GM20000 (cell line): ENCODE data around the gene PKD1.
"Not testable (repeated sequence)": the region's sequence is repeated elsewhere in the genome, so short reads cannot be mapped to it uniquely, and the experiment has no call there.

Experiments
- DNase-seq: peaks from one replicate; pipeline ENCODE4 v3.0.0; 2012; ENCODE audit warnings: low spot score
- TF ChIP-seq, protein P1 (sequence below): IDR thresholded peaks from 2 replicates; pipeline ENCODE4 v1.5.1; 2012; ENCODE audit warnings: mild to moderate bottlenecking, control low read depth; ENCODE audit errors: extremely low read depth, missing control alignments

PKD1 gene

DNA sequence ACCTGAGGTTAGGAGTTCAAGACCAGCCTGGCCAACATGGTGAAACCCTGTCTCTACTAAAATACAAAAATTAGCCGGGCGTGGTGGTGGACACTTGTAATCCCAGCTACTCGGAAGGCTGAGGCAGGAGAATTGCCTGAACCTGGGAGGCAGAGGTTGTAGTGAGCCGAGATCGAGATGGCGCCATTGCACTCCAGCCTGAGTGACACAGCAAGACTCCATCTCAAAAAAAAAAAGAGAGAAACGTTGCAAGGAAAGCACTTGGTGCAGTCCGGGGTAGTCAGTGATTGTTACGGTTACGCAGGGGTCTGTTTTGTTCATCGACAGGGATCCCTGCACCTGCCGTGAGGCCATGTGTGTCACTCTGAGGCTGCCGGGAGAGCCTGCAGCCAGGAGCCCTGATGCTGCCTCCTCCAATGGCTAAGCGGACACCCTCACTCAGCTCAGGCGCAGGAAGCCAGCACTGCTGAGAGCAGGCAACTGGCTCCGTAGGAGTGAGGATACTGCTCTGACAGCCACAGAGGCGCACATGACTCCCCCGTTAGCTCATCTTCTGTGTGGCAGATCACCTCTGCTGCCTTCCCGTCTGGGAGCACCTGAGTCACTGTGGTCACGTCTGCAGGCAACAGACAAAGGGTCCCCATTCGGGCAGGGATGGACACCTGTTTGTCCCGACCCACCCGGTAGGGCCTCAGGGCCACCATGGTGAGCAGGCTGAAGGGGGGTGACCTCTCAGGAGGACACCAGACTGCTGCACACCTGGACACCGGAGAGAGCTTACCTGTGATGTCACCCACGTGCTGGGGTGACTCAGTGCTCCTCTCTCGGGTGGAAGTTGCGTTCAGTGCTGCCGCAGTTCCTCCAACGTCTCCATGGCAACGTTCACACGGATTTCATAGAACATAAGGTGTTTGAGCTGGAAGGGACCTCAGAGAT is 7.5 kb upstream of the PKD1 start:
- TF ChIP-seq, protein P1, sequence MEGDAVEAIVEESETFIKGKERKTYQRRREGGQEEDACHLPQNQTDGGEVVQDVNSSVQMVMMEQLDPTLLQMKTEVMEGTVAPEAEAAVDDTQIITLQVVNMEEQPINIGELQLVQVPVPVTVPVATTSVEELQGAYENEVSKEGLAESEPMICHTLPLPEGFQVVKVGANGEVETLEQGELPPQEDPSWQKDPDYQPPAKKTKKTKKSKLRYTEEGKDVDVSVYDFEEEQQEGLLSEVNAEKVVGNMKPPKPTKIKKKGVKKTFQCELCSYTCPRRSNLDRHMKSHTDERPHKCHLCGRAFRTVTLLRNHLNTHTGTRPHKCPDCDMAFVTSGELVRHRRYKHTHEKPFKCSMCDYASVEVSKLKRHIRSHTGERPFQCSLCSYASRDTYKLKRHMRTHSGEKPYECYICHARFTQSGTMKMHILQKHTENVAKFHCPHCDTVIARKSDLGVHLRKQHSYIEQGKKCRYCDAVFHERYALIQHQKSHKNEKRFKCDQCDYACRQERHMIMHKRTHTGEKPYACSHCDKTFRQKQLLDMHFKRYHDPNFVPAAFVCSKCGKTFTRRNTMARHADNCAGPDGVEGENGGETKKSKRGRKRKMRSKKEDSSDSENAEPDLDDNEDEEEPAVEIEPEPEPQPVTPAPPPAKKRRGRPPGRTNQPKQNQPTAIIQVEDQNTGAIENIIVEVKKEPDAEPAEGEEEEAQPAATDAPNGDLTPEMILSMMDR, result no peak
- DNase-seq, result no peak

DNA sequence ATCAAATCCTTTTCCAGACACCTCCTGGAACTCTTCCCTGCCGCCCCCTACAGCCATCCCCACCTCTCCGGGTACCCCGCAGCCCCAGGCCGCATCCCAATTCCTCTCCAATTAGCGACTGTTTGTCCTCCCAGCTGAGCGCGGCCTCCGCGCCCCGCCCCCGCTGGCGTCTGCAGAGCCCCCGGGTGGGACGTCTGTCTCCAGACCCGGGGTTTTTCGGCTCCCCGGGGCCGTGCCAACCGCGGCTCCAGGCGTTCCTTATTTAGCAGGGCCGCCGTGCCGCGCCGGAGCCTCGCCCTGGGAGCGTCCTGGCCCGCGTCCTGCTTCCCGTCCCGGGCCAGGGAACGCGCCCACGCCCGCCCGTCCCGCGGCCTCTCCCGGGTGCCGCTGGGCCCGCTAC is 627 bp downstream of the PKD1 start:
- not testable (repeated sequence) for DNase-seq

DNA sequence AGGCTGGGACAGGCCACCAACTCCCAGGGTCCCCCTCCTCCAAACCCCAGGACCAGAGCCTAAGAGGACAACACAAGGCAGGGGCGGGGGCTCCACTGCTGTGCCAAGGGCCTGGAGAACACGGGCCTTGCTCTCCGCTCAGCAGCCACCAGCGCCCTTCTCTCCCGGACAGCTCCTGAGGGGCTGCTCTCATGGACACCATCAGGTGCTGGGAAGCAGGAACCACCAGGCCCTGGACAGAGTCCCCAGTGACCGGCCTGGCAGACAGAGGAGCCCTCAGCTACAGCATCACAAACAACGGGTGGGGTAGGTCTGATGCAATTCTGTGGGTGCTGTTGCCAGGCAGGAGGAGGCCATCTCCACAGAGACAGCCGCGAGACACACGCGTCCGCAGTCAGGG is 1.9 kb downstream of the PKD1 start:
- not testable (repeated sequence) for DNase-seq

DNA sequence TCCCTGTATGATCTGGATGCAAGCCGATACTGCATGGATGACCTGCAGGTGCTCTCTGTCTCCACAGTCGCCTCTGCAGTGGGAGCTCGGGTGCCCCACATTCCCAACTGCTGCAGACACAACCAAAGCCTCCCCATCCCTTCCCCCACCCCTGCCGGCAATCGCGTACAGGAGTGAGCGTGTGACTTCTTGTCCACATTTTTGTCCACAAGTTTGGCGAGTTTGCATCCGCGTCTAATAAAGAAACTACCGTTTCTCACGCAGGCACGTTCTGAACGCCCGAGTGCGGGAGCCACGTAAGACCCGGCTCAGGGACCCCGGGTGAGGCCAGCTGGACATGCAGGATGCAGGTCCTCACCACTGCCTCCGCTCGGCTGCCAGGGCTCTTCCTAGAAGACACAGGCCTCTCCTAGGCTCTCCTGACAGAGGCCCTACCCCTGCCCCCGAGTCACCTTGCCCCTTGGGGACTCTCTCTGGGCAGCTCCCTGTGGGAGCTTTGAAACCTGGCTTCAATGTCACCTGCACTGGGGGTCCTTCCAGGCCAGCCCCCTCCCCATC is 5.7 kb downstream of the PKD1 start:
- DNase-seq, result not testable (repeated sequence)

DNA sequence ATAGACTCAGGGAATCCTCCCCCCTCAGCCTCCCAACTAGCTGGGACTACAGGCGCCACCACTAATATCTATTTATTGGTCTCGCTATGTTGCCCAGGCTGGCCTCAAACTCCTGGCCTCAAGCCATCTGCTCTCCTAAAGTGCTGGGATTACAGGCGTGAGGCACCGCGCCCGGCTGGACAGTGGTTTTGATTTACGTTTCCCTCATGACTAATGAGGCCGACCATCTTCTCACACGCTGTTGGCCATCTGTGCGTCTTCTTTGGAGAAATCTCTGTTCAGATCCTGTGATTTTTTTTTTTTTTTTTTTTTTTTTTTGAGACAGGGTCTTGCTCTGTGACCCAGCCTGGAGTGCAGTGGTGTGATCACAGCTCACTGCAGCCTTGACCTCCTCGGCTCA is 6.4 kb downstream of the PKD1 start:
- DNase-seq, result not testable (repeated sequence)

DNA sequence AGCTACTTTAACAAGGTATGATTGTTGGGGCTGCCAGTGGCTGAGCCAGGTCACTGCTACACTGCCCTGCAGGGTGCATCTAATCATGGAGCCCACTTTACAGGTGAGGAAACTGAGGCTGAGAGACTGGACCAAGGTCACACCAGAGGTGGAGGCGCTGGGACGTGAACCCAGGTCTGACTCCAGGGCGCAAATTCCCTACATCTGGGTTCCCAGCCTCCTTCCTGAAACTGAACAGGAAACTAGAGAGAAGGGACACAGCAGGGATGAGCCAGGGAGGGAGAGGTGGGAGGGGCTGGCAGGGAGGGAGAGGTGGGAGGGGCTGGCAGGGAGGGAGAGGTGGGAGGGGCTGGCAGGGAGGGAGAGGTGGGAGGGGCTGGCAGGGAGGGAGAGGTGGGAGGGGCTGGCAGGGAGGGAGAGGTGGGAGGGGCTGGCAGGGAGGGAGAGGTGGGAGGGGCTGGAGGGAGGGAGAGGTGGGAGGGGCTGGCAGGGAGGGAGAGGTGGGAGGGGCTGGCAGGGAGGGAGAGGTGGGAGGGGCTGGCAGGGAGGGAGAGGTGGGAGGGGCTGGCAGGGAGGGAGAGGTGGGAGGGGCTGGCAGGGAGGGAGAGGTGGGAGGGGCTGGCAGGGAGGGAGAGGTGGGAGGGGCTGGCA is 7.9 kb downstream of the PKD1 start:
- not testable (repeated sequence) for DNase-seq

DNA sequence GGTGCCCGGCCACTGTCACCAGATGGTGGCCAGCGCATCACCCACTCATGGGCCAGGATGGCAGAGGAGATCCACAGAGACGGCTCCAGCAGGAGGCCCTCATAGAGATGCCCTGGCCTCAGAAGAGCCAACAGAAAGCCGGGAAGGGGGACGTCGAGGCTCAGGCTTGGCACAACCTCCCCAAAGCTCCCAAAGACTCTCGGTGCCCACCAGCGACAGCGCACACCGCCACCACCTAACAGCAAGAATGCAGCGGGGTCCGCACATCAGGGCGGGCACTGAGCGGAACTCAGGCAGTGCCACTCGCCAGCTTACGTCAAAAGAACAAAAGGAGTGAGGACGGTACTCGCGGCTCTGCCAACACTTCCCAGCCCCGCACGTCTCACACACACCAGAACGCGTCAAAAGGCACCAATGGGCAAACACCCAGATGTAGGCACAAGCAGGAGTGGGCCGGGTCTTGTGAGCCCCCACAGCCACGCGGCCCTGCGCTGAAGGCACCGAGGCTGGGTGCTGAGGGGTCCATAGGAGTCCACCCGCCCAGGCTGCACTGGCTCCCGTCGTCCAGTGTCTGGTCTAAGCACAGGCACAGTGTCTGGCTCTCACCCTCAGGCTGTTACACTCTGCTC is 8.7 kb downstream of the PKD1 start:
- not testable (repeated sequence) for DNase-seq

DNA sequence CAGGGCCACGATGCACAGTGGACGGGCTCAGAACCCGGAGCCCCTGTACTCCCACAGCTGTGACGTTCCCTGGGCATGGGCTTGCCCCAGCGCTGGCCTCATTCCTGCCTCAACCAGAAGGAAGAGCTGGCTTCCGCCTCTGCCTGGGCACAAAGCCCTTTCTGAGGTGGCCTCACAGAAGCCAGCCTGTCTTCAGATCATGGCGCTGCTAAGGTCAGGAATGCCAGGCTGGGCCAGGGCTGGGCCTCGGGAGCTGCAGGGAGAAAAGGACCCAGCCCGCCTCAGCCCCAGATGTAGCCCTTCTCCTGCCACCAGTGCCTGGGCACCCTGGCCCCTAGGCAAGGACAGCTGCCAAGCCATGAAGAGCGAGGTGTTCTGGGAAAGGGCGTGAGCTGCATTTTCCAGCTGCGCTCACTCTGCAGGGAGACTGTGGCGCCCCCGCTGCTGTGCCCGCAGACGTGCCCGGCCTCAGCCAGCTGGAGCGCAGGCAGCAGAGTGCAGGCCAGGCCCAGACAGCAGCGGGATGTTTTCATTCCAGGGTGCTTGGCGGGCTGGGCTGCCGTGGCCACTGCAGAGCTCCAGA is 9.4 kb downstream of the PKD1 start:
- DNase-seq, result not testable (repeated sequence)

DNA sequence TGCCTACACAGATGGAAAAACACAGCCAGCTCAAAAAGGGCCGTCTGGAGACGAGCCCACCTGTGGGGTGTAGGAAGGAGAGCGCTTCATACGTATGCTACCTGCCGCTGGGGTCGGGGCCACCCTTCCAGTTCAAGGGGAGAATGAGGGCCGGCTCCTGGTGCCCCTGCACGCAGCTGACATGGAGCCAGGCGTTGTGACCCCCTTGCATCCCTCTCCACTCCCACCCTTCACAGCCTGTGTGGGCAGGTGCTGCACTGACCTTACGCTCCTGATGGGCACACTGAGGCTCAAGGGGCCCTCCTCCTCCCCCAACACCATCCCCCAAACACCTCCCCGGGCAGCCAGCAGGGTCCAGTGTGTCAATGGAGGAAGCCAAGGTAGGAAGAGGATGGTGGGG is 10.1 kb downstream of the PKD1 start:
- DNase-seq, result not testable (repeated sequence)

DNA sequence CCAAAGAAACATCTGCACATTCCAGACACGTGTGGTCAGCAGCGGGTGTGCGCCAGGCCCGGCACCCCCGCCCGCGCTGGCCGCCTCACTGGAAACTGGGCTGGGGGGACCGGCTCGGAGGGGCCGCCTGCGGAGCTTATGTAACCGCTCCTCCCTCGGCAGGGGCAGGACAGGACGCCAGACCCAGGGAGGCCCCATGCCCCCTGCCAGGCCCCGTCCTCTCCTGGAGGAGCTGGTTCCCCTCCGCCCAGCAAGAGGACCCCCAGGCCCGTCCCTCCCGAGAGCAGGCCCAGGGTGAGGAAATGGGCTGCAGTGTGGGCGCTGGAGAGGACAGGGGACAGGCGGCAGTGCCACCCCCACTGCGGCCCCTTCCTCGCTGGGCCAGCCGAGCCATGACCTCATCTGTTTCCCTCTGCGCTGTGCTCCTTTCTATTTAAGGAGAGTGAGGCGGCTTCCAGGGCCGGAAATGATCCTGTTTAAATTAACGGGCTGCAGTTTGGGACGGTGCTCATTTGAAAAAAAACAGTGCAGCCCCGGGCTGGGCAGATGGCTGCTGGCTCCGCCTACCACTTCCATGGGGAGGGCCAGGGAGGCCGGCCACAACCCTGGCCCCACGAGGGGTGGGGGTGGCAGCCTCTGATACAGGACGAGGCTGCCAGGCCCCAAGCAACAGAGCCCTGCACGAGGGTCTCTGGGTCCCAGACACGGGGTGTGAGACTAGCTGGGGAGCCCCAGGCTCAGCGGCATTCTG is 10.8 kb downstream of the PKD1 start:
- not testable (repeated sequence) for DNase-seq

DNA sequence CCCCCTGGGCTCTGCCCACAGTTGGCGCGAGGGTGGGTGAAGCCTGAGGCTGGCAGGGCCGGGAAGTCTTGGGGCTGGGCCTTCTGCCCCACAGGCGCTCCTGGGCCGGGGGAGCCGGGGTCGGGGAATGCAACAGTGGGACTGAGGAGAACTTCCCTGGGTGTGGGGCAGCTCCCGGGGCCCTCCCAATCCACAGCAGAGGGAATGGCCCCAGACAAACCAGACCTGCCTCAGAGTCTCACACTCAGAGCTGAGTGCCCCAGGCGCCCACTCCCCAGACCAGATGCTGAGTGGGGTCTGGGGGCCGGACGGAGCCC is 11.4 kb downstream of the PKD1 start:
- DNase-seq, result not testable (repeated sequence)

DNA sequence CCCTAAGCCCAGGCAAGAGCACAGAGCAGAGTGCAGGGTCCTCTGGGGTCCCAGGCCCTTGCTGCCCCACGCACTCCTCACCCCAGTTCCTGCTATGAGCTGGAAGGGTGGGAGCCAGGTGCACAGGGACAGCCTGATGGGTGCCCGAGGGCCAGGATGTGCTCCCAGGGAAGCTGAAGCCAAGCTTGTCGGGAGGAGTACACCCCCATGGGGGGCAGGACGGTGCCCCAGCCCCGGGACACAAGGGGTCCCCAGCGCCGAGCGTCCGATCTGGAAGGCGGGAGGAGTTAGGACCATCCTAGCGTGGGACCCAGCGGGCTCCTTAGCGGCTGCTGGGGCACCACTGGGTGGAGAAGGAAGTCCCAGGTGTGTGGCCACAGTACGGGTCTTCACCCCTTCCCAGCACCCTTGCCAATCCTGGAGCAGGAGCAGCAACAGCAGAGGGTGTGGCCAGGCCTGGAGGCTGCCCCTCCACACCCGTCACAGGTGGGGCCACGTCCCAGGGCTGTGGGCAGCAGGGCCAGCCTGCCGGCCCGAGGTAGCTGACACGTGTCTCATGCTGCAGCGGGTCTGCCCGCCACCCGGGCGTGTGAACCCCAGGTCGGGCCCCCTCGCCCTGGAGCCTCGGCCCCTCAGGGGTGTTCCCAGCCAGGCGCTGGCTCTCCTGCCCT is 11.9 kb downstream of the PKD1 start:
- DNase-seq, result not testable (repeated sequence)

DNA sequence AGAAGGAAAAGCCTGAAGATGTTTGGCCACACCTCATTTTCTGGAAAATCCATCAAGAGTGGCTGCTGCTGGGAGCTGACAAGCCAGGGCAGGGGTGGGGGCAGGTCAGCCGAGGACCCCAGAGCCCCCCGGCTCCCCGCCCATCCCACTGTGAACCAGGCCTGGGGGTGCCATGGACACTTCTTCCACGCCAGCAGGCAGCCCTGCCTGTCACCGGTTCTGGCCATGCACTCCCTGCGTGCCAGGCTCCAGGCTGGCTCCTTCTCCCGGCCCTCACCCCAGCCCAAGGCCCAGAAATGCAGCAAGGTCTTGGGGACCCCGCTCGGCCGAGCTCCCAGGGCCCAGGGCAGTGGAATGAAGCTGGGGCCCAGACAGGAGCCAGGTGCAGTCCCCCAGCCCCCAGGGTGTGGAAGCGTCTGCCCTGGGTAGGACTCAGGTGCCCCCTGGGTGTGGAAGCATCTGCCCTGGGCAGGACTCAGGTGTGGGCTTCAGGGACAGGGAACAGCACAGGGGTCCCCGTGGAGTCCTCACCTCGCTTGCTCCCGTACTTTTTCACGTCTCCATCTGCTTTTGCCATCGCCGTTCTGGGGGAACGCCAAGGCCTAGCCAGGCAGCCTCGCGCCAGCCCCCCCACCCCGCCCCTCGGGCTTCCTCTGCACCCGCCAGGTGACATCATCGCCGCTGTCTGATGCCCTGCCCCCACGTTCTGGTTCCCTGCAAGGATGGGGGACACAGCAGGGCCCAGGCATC is 12.6 kb downstream of the PKD1 start:
- DNase-seq, result not testable (repeated sequence)
